Measurements from ENCODE around the gene MLST8. TPM values are rescaled to one million over a fixed set of nuclear protein-coding genes. Genes with fewer than 3 reads are reported as not detected.

Gene MLST8
- total and polyA plus RNA-seq, 2 experiments from 2014 or later: 100.0 to 117 TPM

- no peak for DNase-seq (ENCODE audit: low read depth in 1 of 2, low spot score in 1 of 2)
- Histone ChIP-seq H3K27me3 (no peaks in the 10 kb centered on the region), H3K27ac (no peak overlapping the region), H3K4me1 (ENCODE audit: low read depth) (no peaks in the 10 kb centered on the region), H3K36me3 (peaks cover 33% of the 10 kb centered on the region), H3K9me3 (ENCODE audit: low read depth) (no peaks in the 10 kb centered on the region), H3K4me3 (no peak overlapping the region)
- TF ChIP-seq CTCF (IDR thresholded peaks at IDR 0.05; ENCODE audit: low read depth, low read length): no peak
These were observed 23.8 kb downstream of the MLST8 start for GRCh38 chr16:2229091-2229490.

GRCh38 chr16:2229632-2230250 lies 24.5 kb downstream of the MLST8 start:
- no peaks in the 10 kb centered on the region for H3K27me3 ChIP-seq
- H3K4me1 ChIP-seq (ENCODE audit: low read depth): no peaks in the 10 kb centered on the region
- no peaks in the 10 kb centered on the region for H3K9me3 ChIP-seq (ENCODE audit: low read depth)
- no peak for TF ChIP-seq CTCF (IDR thresholded peaks at IDR 0.05; ENCODE audit: low read depth, low read length)
- peaks cover 38% of the 10 kb centered on the region for H3K36me3 ChIP-seq
- H3K4me3 ChIP-seq: no peak overlapping the region
- DNase-seq (ENCODE audit: low read depth in 1 of 2, low spot score in 1 of 2): no peak
- H3K27ac ChIP-seq: no peak overlapping the region

GRCh38 chr16:2230376-2230775 lies 25.1 kb downstream of the MLST8 start:
- no peak for DNase-seq (ENCODE audit: low read depth in 1 of 2, low spot score in 1 of 2)
- Histone ChIP-seq H3K36me3 (peaks cover 44% of the 10 kb centered on the region), H3K27ac (no peak overlapping the region), H3K27me3 (no peaks in the 10 kb centered on the region), H3K4me3 (no peak overlapping the region), H3K9me3 (ENCODE audit: low read depth) (no peaks in the 10 kb centered on the region), H3K4me1 (ENCODE audit: low read depth) (no peaks in the 10 kb centered on the region)
- TF ChIP-seq CTCF (IDR thresholded peaks at IDR 0.05; ENCODE audit: low read depth, low read length): no peak

GRCh38 chr16:2231016-2231931 lies 26.0 kb downstream of the MLST8 start:
- H3K27ac ChIP-seq: no peak overlapping the region

More at GRCh38 chr16:2231016-2231931, 26.0 kb downstream of the MLST8 start:
- no peaks in the 10 kb centered on the region for H3K27me3 ChIP-seq
- H3K36me3 ChIP-seq: peaks cover 45% of the 10 kb centered on the region
- no peak overlapping the region for H3K4me3 ChIP-seq
- no peak for TF ChIP-seq CTCF (IDR thresholded peaks at IDR 0.05; ENCODE audit: low read depth, low read length)
- DNase-seq (ENCODE audit: low read depth in 1 of 2, low spot score in 1 of 2): no peak
- H3K4me1 ChIP-seq (ENCODE audit: low read depth): peaks cover 2% of the 10 kb centered on the region
- no peaks in the 10 kb centered on the region for H3K9me3 ChIP-seq (ENCODE audit: low read depth)

Data from cardiac muscle cell (in vitro differentiated cells and primary cell).